H9 (cell line): ENCODE data around the gene SCEL. TPM values are rescaled to one million over a fixed set of nuclear protein-coding genes. Genes with fewer than 3 reads are reported as not detected.

ENCODE experiments used
- DNase-seq: peaks from one replicate; pipeline ENCODE4 v3.0.0-alpha.2; 2017
- H2AFZ ChIP-seq: one replicate; pipeline ENCODE4 v1.6.1; 2013; ENCODE audit warnings: mild to moderate bottlenecking, low read length, control low read depth, moderate library complexity
- H2AK5ac ChIP-seq: 2 replicates; pipeline ENCODE4 v1.6.1; 2013; ENCODE audit warnings: low read length, control low read depth, mixed read lengths; ENCODE audit not compliant: insufficient read length
- H2BK120ac ChIP-seq: one replicate; pipeline ENCODE4 v1.6.1; 2013; ENCODE audit warnings: low read depth, mild to moderate bottlenecking, low read length, control low read depth, inconsistent platforms; ENCODE audit not compliant: poor library complexity, severe bottlenecking
- H2BK12ac ChIP-seq: 2 replicates; pipeline ENCODE4 v1.6.1; 2013; ENCODE audit warnings: low read length, control low read depth, mixed read lengths, low read depth; ENCODE audit not compliant: insufficient read length
- H2BK15ac ChIP-seq: 2 replicates; pipeline ENCODE4 v1.6.1; 2013; ENCODE audit warnings: low read depth, low read length, control low read depth
- H2BK20ac ChIP-seq: one replicate; pipeline ENCODE4 v1.6.1; 2013; ENCODE audit warnings: low read depth, mild to moderate bottlenecking, low read length, control low read depth, inconsistent platforms; ENCODE audit not compliant: poor library complexity, severe bottlenecking
- H2BK5ac ChIP-seq: 2 replicates; pipeline ENCODE4 v1.6.1; 2013; ENCODE audit warnings: low read length, control low read depth, mixed read lengths; ENCODE audit not compliant: insufficient read length
- H3K14ac ChIP-seq: 2 replicates; pipeline ENCODE4 v1.6.1; 2013; ENCODE audit warnings: low read length, control low read depth; ENCODE audit not compliant: insufficient read depth
- H3K18ac ChIP-seq: 2 replicates; pipeline ENCODE4 v1.6.1; 2013; ENCODE audit warnings: low read depth, mild to moderate bottlenecking, mixed read lengths, low read length, control low read depth; ENCODE audit not compliant: insufficient read length
- H3K23ac ChIP-seq: 2 replicates; pipeline ENCODE4 v1.6.1; 2013; ENCODE audit warnings: low read length, control low read depth, mixed read lengths, low read depth; ENCODE audit not compliant: insufficient read length
- H3K23me2 ChIP-seq: 2 replicates; pipeline ENCODE4 v1.6.1; 2013; ENCODE audit warnings: low read depth, mild to moderate bottlenecking, mixed read lengths, low read length, control low read depth; ENCODE audit not compliant: insufficient read length, poor library complexity, severe bottlenecking
- H3K27ac ChIP-seq: 2 replicates; pipeline ENCODE4 v1.5.1; 2013; ENCODE audit warnings: low read length, control low read depth, mixed read lengths, low read depth; ENCODE audit not compliant: insufficient read length
- H3K27me3 ChIP-seq: 2 replicates; pipeline ENCODE4 v1.6.1; 2013; ENCODE audit warnings: low read length, control low read depth, inconsistent platforms; ENCODE audit not compliant: insufficient read depth
- H3K4ac ChIP-seq: 2 replicates; pipeline ENCODE4 v1.6.1; 2013; ENCODE audit warnings: low read depth, mild to moderate bottlenecking, control low read depth, inconsistent platforms, low read length, moderate library complexity
- H3K4me1 ChIP-seq: 2 replicates; pipeline ENCODE4 v1.6.1; 2013; ENCODE audit warnings: low read length, control low read depth, inconsistent platforms; ENCODE audit not compliant: insufficient read depth
- H3K4me2 ChIP-seq: 2 replicates; pipeline ENCODE4 v1.6.1; 2013; ENCODE audit warnings: low read length, control low read depth, mixed read lengths; ENCODE audit not compliant: insufficient read length, insufficient read depth
- H3K56ac ChIP-seq: 2 replicates; pipeline ENCODE4 v1.6.1; 2013; ENCODE audit warnings: low read depth, mild to moderate bottlenecking, mixed read lengths, low read length, control low read depth; ENCODE audit not compliant: insufficient read length
- H3K79me1 ChIP-seq: 2 replicates; pipeline ENCODE4 v1.6.1; 2013; ENCODE audit warnings: low read depth, mild to moderate bottlenecking, moderate library complexity, low read length, control low read depth, inconsistent platforms; ENCODE audit not compliant: insufficient read depth, poor library complexity, severe bottlenecking
- H3K79me2 ChIP-seq: 2 replicates; pipeline ENCODE4 v1.6.1; 2013; ENCODE audit warnings: low read length, control low read depth, inconsistent platforms; ENCODE audit not compliant: insufficient read depth
- H3K9ac ChIP-seq: 2 replicates; pipeline ENCODE4 v1.6.1; 2013; ENCODE audit warnings: low read length, control low read depth, mixed read lengths; ENCODE audit not compliant: insufficient read length; ENCODE audit errors: extremely low read depth
- H3K9me3 ChIP-seq: one replicate; pipeline ENCODE4 v1.6.1; 2013; ENCODE audit warnings: low read depth, low read length, inconsistent platforms; ENCODE audit not compliant: control insufficient read depth
- H3T11ph ChIP-seq: one replicate; pipeline ENCODE4 v1.6.1; 2013; ENCODE audit warnings: mild to moderate bottlenecking, low read length, control low read depth, inconsistent platforms
- H4K20me1 ChIP-seq: one replicate; pipeline ENCODE4 v1.6.1; 2013; ENCODE audit not compliant: control insufficient read depth, insufficient read length, insufficient read depth
- H4K5ac ChIP-seq: 2 replicates; pipeline ENCODE4 v1.6.1; 2013; ENCODE audit warnings: low read depth, mild to moderate bottlenecking, mixed read lengths, low read length, control low read depth; ENCODE audit not compliant: insufficient read length
- H4K8ac ChIP-seq: replicated peaks from 2 replicates; pipeline ENCODE4 v1.6.1; 2013; ENCODE audit warnings: low read length, control low read depth, mixed read lengths, low read depth; ENCODE audit not compliant: insufficient read length
- H4K91ac ChIP-seq: 2 replicates; pipeline ENCODE4 v1.6.1; 2013; ENCODE audit warnings: low read depth, mild to moderate bottlenecking, moderate library complexity, mixed read lengths, low read length, control low read depth; ENCODE audit not compliant: insufficient read length
- H3K27ac Mint-ChIP-seq, 3 experiments: 2 replicates in 2 of 3; 3 replicates in 1 of 3; pipeline ENCODE4 v1.8.0; 2020 to 2021; ENCODE audit warnings: mixed read lengths in 3 of 3, mild to moderate bottlenecking in 1 of 3, moderate library complexity in 1 of 3
- H3K27me3 Mint-ChIP-seq: 2 replicates; pipeline ENCODE4 v1.8.0; 2021; ENCODE audit warnings: low read depth, mild to moderate bottlenecking, moderate library complexity, mixed read lengths
- H3K36me3 Mint-ChIP-seq, 3 experiments: 2 replicates in 2 of 3; 3 replicates in 1 of 3; pipeline ENCODE4 v1.8.0; 2020 to 2021; ENCODE audit warnings: low read depth in 3 of 3, mixed read lengths in 3 of 3; ENCODE audit not compliant: insufficient read depth in 1 of 3
- H3K4me1 Mint-ChIP-seq, 2 experiments: 2 replicates each; pipeline ENCODE4 v1.8.0; 2020; ENCODE audit warnings: mixed read lengths in 2 of 2
- H3K4me3 Mint-ChIP-seq, 2 experiments: 2 replicates in 1 of 2; 3 replicates in 1 of 2; pipeline ENCODE4 v1.8.0; 2020 to 2021; ENCODE audit warnings: mild to moderate bottlenecking in 2 of 2, mixed read lengths in 2 of 2, moderate library complexity in 1 of 2
- H3K9me3 Mint-ChIP-seq, 2 experiments: 2 replicates in 1 of 2; 3 replicates in 1 of 2; pipeline ENCODE4 v1.8.0; 2020; ENCODE audit warnings: mild to moderate bottlenecking in 2 of 2, mixed read lengths in 2 of 2, moderate library complexity in 1 of 2
- CTCF ChIP-seq: fragments of 200-600 bp; sonication (generic); conservative IDR thresholded peaks from 3 replicates; pipeline ENCODE4 v1.8.0; 2021; ENCODE audit warnings: antibody characterized with exemption, mild to moderate bottlenecking
- WGBS: extraction: QIAGEN DNeasy Blood & Tissue Kit; methylation state at CpG from one replicate; pipeline ENCODE4 v1.1.7; 2013; ENCODE audit warnings: missing lambda C conversion rate, low lambda C conversion rate, mixed read lengths; ENCODE audit not compliant: insufficient read length; ENCODE audit errors: extremely low coverage; 5-methylcytosine and 5-hydroxymethylcytosine counted together
- total RNA-seq: library from RNA; stranded (reverse); gene quantifications from 2 replicates; pipeline ENCODE4 v1.2.1, GENCODE V29; 2021

The SCEL gene
- total RNA-seq, 1 experiment from 2014 or later = not detected

GRCh38 chr13:77600701-77601100 is 65.2 kb downstream of the SCEL start:
- Histone ChIP-seq H3T11ph (no peak overlapping the region), H3K27ac (no peak overlapping the region), H4K8ac (no peak overlapping the region), H4K20me1 (no peaks in the 10 kb centered on the region), H3K79me2 (no peaks in the 10 kb centered on the region), H3K14ac (no peak overlapping the region), H2BK12ac (no peak overlapping the region), H3K27me3 (no peaks in the 10 kb centered on the region), H2AFZ (no peak overlapping the region), H2BK15ac (no peak overlapping the region), H4K5ac (no peak overlapping the region), H4K91ac (no peak overlapping the region), H3K23ac (no peak overlapping the region), H3K4me2 (no peak overlapping the region), H2BK5ac (no peak overlapping the region), H2AK5ac (no peak overlapping the region), H3K23me2 (no peaks in the 10 kb centered on the region), H3K56ac (no peak overlapping the region), H3K4ac (no peak overlapping the region), H3K18ac (no peak overlapping the region), H2BK120ac (no peak overlapping the region), H3K9me3 (no peaks in the 10 kb centered on the region), H2BK20ac (no peak overlapping the region), H3K4me1 (no peaks in the 10 kb centered on the region), H3K9ac (no peak overlapping the region), H3K79me1 (no peaks in the 10 kb centered on the region)
- no peak for DNase-seq
- Mint-ChIP-seq H3K36me3 (no peaks in the 10 kb centered on the region), H3K4me1 (peaks cover 0 to 4% of the 10 kb centered on the region in 2 experiments; a peak in 2 of 4 replicates), H3K9me3 (no peaks in the 10 kb centered on the region), H3K27me3 (no peaks in the 10 kb centered on the region), H3K27ac (no peak overlapping the region; a peak in 1 of 7 replicates), H3K4me3 (no peak overlapping the region)
- WGBS = no CpG with 5 or more reads among the region's 2 CpGs
- TF ChIP-seq CTCF = no peak
